DMS 273 treated with DMSO at 0.1 percent for 48 hours (cell line): ENCODE measurements around the gene ZNF708.
"Not testable (repeated sequence)": the region's sequence is repeated elsewhere in the genome, so short reads cannot be mapped to it uniquely, and the experiment has no call there.

Experiments
- DNase-seq: peaks from one replicate; lab custom pipeline; 2025; lab: John Stamatoyannopoulos, UW

The ZNF708 gene

GRCh38 chr19:21328885-21329605, at the start of gene ZNF708:
Gene ZNF708 (minus strand): TSS chr19:21329410. CDS start chr19:21329212, 198 bp downstream.
- peak; percentile 74 for DNase-seq

- no peak for DNase-seq
Measured at GRCh38 chr19:21362291-21362690, 33.1 kb upstream of the ZNF708 start.

DNA sequence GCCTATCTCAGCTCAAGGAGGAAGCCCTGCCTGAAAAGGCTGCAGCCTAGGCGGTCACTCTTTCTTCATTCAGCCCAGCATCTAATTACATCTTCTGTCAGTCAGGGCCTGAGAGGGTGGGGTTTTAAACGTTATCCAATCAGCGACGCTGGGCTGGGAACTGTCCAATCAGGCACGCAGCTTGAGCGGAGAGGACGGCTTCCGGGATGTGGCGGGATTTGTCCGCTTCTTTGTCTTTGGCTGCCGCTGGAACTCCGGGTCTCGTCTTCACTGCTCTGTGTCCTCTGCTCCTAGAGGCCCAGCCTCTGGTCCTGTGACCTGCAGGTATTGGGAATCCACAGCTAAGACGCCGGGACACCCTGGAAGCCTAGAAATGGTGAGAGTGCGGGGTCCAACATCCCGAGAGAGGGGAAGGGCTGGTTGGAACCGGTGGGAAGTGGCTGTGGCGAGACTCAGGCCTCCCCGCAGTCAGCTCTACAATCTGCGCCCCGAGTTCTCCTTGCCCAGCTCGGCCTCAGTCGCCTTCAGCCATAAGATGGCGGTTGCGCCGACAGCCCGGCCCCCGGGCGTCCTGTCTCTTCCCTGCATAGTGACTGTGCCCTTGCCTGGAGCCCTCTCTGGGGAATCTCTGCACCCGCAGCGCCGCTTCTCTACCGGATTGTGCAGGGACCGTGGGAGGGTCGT, 29.7 kb upstream of the ZNF708 start, which contains the start of gene ZNF738:
Gene ZNF738 (plus strand): TSS at position 233 of the 684 bp plus-strand sequence. CDS start 141 bp downstream, at position 374.
- peak; percentile 87 for DNase-seq

DNA sequence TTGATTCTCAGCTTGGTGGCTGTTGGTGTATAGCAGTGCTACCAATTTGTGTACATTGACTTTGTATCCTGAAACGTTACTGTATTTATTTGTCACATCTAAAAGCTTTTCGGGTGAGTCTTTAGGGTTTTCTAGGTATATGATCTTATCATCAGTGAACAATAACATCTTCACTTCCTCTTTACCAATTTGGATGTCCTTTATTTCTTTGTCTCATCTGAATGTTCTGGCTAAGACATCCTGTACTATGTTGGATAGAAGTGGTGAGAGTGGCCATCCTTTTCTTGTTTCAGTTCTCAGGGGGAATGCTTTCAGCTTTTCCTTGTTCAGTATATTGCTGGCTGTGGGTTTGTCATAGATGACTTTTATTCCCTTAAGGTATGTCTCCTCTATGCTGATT, 23.6 kb upstream of the ZNF708 start:
- no peak for DNase-seq

GRCh38 chr19:21344841-21345240, 15.6 kb upstream of the ZNF708 start:
- DNase-seq = not testable (repeated sequence)

DNA sequence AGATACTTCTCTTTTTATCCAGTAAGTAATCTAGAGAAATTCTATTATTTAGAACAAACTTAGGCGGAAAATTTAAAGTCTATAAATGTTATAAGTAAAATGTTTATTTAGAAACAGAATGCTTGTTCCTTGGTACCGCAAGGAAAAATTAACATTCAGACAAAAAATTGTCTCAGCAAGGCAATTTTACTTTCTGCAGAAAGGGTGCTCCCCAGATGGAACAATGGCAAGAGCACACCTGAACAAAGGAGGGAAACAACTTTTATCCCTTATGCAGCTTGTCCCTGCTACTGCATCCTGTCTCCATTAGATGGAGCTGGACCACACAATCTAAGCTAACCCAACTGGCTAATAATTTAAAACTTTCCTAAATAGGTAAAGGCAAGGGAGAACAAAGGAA, 6.5 kb upstream of the ZNF708 start:
- DNase-seq = no peak

DNA sequence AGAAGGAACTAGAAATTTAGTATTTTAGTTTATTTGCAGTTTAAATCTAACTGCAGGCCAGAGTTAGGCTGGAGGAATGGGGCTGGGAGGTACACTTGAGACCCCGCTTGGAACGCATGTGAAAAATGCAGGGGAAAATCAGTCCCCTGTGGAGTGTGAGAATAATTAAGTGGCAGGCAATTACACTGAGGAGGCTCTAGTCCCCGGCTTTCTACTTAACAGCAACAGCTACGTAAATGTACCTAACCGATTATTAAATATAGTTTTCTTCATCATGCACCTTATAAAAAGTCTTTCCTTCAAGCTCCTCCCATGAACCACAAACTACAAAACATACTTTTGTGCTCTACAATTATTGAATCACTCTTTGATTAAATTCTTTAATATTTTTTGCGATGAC, 804 bp downstream of the ZNF708 start:
- no peak for DNase-seq

GRCh38 chr19:21326169-21326568, 3.0 kb downstream of the ZNF708 start:
- DNase-seq = no peak

- no peak for DNase-seq
Measured at GRCh38 chr19:21323000-21323399, 6.2 kb downstream of the ZNF708 start.

GRCh38 chr19:21322528-21322927, 6.7 kb downstream of the ZNF708 start:
- DNase-seq = no peak

DNA sequence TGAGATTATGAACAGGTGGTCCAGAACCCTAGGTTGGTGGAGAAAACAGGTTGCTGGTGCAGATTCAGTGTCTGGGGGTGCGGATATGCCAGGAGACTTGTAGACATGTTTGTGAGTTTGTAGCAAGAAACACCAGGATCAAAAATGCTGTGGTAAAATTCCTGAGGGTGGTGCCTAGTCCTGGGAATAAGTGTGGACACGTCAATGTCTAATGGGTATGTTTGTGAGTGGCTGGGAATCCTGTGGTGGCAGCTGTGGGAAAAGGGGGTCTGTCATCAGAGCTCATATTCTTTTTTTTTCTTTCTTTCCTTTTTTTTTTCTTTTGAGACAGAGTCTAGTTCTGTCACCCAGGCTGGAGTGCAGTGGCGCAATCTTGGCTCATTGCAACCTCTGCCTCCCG, 7.2 kb downstream of the ZNF708 start:
- no peak for DNase-seq

GRCh38 chr19:21321134-21321533, 8.1 kb downstream of the ZNF708 start:
- DNase-seq = no peak

- DNase-seq = peak; percentile 12
Measured at GRCh38 chr19:21317821-21318220, 11.4 kb downstream of the ZNF708 start.

- DNase-seq = no peak
Measured at GRCh38 chr19:21314676-21315075, 14.5 kb downstream of the ZNF708 start.

DNA sequence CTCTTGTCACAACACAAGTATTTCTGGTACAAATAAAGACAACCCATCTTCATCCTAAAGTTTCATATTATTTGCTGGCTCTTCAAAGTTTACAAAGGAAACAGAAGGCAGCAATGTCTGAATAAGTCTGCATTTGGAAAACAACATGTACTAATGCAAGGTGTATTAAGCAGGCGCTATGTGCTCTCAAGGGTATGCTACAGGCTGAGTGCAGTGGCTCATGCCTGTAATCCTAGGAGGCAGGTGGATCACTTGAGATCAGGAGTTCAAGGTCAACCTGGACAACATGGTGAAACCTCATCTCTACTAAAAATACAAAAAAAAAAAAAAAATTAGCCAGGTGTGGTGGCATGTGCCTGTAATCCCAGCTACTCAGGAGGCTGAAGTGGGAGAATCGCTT, 16.4 kb downstream of the ZNF708 start:
- DNase-seq = not testable (repeated sequence)

DNA sequence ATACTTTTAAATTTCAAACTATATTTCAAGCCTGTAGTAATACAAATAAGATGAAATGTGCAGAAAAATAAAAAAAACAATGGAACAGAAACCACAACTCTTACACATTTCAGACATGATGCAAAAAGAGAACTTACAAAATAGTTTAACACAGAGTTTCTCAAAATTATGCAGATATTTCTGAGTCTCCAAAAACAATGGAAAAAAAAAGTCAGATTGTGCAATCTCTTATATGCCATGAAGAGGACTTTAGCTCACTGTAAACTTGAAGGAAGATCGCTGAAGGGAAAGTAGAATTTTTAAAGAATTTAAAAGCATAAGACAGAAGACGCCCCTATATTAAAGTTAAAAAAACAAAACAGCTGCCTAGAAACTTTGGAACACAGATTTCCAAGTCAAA, 20.4 kb downstream of the ZNF708 start:
- no peak for DNase-seq

DNA sequence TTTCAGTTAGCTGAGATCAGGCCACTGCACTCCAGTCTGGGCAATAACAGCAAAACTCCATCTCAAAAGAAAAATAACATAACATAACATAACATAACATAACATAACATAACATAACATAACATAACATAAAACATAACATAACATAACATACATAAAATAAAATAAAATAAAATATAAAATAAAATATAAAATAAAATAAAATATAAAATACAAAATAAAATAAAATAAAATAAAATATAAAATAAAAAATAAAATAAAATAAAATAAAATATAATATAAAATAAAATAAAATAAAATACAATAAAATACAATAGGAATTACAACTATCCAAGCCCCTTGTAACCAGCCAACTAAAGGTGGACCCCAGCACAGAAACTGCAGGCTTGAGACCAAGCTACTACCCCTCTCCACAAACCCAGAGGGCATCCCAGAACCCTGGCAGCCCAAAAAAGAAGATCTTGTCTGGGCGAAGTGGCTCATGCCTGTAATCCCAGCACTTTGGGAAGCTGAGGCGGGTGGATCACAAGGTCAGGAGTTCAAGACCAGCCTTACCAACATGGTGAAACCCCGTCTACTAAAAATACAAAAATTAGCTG, 22.2 kb downstream of the ZNF708 start:
- DNase-seq = not testable (repeated sequence)

GRCh38 chr19:21293768-21294167, 35.4 kb downstream of the ZNF708 start:
- DNase-seq = not testable (repeated sequence)

DNA sequence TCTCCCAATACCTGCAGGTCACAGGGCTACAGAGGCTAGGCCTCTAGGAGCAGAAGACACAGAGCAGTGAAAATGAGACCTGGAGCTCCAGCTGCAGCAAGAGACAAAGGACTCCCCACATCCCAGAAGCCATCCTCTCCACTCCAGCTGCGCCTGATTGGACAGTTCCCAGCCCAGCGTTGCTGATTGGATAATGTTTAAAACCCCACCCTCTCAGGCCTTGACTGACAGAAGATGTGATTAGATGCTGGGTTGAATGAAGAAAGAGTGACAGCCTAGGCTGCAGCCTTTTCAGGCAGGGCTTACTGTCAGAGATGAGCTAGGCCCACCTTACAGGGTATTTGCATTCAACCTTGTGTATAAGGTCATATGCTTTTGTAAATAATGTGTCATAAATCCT, 59.4 kb downstream of the ZNF708 start:
- DNase-seq = no peak

- no peak for DNase-seq
Measured at GRCh38 chr19:21264891-21265290, 64.3 kb downstream of the ZNF708 start.

DNA sequence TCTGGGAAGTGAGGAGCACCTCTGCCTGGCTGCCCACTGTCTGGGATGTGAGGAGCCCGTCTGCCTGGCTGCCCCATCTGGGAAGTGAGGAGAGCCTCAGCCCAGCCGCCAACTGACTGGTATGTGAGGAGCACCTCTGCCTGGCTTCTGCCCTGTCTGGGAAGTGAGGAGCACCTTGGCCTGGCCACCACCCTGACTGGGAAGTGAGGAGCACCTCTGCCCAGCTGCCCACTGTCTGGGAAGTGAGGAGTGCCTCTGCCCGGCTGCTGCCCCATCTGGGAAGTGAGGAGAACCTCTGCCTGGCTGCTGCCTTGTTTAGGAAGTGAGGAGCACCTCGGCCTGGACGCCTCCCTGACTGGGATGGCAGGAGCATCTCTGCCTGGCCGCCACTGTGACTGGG, 64.8 kb downstream of the ZNF708 start:
- DNase-seq = no peak

DNA sequence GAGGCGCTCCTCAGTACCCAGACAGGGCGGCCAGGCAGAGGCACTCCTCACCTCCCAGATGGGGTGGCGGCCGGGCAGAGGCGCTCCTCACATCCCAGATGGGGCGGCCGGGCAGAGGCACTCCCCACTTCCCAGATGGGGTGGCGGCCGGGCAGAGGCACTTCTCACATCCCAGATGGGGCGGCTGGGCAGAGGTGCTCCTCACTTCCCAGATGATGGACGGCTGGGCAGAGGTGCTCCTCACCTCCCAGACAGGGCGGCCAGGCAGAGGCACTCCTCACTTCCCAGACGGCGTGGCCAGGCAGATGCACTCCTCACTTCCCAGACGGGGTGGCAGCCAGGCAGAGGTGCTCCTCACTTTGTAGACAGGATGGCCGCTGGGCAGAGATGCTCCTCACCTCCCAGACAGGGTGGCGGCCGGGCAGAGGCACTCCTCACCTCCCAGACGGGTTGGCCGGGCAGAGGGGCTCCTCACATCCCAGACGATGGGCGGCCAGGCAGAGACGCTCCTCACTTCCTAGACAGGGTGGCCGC, 68.3 kb downstream of the ZNF708 start:
- DNase-seq = not testable (repeated sequence)
